Breast epithelium (tissue), 4 donors: Measurements from ENCODE around the gene MEX3A. TPM values are rescaled to one million over a fixed set of nuclear protein-coding genes. Genes with fewer than 3 reads are reported as not detected.

ENCODE experiments used
- DNase-seq, 2 donors: peaks; one replicate each; pipeline ENCODE4 v3.0.0-alpha.2; 2019; ENCODE audit warnings: low spot score in 2 of 2
- H3K27ac ChIP-seq, 2 donors: fragments of 200-600 bp; sonication (generic) in 1 of 2; one replicate each; pipeline ENCODE4 v1.5.1; 2016 to 2019; ENCODE audit warnings: mild to moderate bottlenecking in 1 of 2
- H3K27me3 ChIP-seq, 2 donors: fragments of 200-600 bp; sonication (generic) in 1 of 2; one replicate each; pipeline versions ENCODE4 v1.5.1 to v1.6.0; 2017 to 2019; ENCODE audit warnings: control low read depth in 1 of 2, mild to moderate bottlenecking in 1 of 2
- H3K36me3 ChIP-seq: fragments of 200-600 bp; one replicate; pipeline ENCODE4 v1.5.1; 2019
- H3K4me1 ChIP-seq, 2 donors: fragments of 200-600 bp; sonication (generic); one replicate each; pipeline ENCODE4 v1.5.1; 2016 to 2019; ENCODE audit warnings: control low read depth in 1 of 2
- H3K4me3 ChIP-seq, 3 donors: fragments of 200-600 bp; sonication (generic); 1 replicate in 2 of 3; 2 replicates in 1 of 3; pipeline ENCODE4 v1.5.1; 2016 to 2019; ENCODE audit warnings: mild to moderate bottlenecking in 3 of 3, moderate library complexity in 2 of 3
- H3K9me3 ChIP-seq, 2 donors: fragments of 200-600 bp; sonication (generic) in 1 of 2; one replicate each; pipeline ENCODE4 v1.5.1; 2016 to 2019; ENCODE audit warnings: control low read depth in 1 of 2
- POLR2A ChIP-seq: fragments of 450-650 bp; IDR thresholded peaks from one replicate; pipeline ENCODE4 v1.6.1; 2016; ENCODE audit warnings: antibody characterized with exemption, mild to moderate bottlenecking, moderate library complexity
- POLR2AphosphoS5 ChIP-seq, 3 donors: sonication (generic); formaldehyde crosslinking; IDR thresholded peaks; one replicate each; pipeline ENCODE4 v1.6.1; 2017; ENCODE audit warnings: antibody characterized with exemption in 3 of 3
- intact Hi-C: fragments of 100-400 bp; cut with DNase I; formaldehyde crosslinking; loops from one replicate; pipeline ENCODE4 v1.15.1; 2023; ENCODE audit warnings: low total_unique reads
- total RNA-seq, 3 donors: library from RNA; depleted of rRNA; stranded (reverse); fragments of >200 nt; gene quantifications; one replicate each; pipeline ENCODE4 v1.1.0, GENCODE V29; 2016
- TF ChIP-seq, protein P1 (sequence below), 3 donors: fragments of 450-650 bp; IDR thresholded peaks; one replicate each; pipeline ENCODE4 v1.5.1; 2016 to 2017; ENCODE audit warnings: antibody characterized with exemption in 3 of 3, mild to moderate bottlenecking in 3 of 3, moderate library complexity in 3 of 3

The MEX3A gene, protein sequence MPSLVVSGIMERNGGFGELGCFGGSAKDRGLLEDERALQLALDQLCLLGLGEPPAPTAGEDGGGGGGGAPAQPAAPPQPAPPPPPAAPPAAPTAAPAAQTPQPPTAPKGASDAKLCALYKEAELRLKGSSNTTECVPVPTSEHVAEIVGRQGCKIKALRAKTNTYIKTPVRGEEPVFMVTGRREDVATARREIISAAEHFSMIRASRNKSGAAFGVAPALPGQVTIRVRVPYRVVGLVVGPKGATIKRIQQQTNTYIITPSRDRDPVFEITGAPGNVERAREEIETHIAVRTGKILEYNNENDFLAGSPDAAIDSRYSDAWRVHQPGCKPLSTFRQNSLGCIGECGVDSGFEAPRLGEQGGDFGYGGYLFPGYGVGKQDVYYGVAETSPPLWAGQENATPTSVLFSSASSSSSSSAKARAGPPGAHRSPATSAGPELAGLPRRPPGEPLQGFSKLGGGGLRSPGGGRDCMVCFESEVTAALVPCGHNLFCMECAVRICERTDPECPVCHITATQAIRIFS
- total RNA-seq: 1 to 10 TPM in 2 of 3 donors, under 1 TPM in 1; 0.32 to 1.3 (median 1.3) TPM

DNA sequence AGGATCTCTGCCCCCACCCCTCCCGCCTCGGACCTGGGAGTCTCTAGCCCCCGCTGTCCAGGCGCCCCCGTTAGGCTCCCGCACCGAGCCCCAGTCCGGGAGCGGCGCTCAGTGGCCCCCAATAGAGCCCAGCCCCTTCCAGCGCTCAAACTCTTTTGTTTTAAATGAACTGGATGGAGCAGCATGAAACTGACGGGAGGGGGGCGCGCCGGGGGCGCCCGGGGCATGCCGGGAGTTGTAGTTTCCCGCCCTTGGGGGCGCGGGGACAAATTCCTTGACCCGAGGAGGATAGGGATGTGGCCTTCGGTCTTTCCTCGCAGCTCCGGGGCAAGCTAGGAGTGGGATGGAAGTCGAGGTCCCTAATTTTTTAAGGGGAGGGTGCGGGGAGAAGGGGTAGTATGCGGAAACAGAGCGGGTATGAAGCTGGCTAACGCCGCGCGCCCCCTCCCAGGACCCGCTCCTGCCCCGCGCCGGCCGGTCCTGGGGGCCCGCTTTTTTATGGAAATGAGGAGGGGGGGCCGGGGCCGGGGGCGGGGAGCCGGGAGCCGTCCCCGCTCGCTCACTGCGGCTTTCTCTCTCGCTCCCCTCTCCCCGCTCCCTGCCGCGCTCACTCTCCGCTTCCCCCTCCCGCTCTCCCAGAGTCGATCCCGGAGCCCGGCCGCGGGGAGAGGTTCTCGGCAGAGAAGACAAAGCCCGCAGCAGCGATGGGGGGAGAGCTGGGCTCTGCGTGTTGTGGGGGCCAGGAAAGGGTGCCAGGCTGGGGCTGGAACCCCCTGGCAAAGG lies at the start of gene MEX3A:
Gene MEX3A (minus strand): TSS at position 157 of the 783 bp plus-strand sequence. CDS start 467 bp downstream, outside the sequence.
- Histone ChIP-seq H3K27me3 (no peaks in the 10 kb centered on the region), H3K36me3 (no peaks in the 10 kb centered on the region), H3K9me3 (no peaks in the 10 kb centered on the region), H3K27ac (peak within 1 kb of the TSS; percentile 61 to 79), H3K4me3 (peak within 1 kb of the TSS; percentile 89 to 95 (median 93)), H3K4me1 (peaks cover 0 to 5% of the 10 kb centered on the region in 2 donors)
- intact Hi-C loops: loop anchor here (2.0 to 10.0 kb wide), 2 partner anchors 142 to 210 kb away; no protein-coding TSS in a partner anchor
- DNase-seq: peak; percentile 68 to 75
- TF ChIP-seq POLR2A (no peak), POLR2AphosphoS5 (IDR thresholded peaks at IDR 0.05) (peak in 2 of 3 donors; percentile 47 to 60)
- TF ChIP-seq, protein P1, sequence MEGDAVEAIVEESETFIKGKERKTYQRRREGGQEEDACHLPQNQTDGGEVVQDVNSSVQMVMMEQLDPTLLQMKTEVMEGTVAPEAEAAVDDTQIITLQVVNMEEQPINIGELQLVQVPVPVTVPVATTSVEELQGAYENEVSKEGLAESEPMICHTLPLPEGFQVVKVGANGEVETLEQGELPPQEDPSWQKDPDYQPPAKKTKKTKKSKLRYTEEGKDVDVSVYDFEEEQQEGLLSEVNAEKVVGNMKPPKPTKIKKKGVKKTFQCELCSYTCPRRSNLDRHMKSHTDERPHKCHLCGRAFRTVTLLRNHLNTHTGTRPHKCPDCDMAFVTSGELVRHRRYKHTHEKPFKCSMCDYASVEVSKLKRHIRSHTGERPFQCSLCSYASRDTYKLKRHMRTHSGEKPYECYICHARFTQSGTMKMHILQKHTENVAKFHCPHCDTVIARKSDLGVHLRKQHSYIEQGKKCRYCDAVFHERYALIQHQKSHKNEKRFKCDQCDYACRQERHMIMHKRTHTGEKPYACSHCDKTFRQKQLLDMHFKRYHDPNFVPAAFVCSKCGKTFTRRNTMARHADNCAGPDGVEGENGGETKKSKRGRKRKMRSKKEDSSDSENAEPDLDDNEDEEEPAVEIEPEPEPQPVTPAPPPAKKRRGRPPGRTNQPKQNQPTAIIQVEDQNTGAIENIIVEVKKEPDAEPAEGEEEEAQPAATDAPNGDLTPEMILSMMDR (IDR thresholded peaks at IDR 0.05): no peak

DNA sequence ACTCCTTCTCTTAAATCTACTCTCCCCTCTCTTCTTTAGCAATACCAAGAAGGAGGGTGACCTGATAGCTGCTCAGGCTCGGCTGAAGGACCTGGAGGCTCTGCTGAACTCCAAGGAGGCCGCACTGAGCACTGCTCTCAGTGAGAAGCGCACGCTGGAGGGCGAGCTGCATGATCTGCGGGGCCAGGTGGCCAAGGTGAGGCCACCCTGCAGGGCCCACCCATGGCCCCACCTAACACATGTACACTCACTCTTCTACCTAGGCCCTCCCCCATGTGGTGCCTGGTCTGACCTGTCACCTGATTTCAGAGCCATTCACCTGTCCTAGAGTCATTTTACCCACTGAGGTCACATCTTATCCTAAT lies 48.3 kb upstream of the MEX3A start:
- H3K27me3 ChIP-seq: no peaks in the 10 kb centered on the region
- peak overlapping the region; percentile 98 for H3K27ac ChIP-seq
- intact Hi-C loops: no loop called here
- no peaks in the 10 kb centered on the region for H3K9me3 ChIP-seq
- no peak for DNase-seq
- H3K4me1 ChIP-seq: peaks cover 30 to 44% of the 10 kb centered on the region in 2 donors
- no peak overlapping the region for H3K4me3 ChIP-seq
- peaks cover 4% of the 10 kb centered on the region for H3K36me3 ChIP-seq
- no peak for TF ChIP-seq POLR2A
- TF ChIP-seq, protein P1 (IDR thresholded peaks at IDR 0.05): peak in 1 of 3 donors; percentile 11

DNA sequence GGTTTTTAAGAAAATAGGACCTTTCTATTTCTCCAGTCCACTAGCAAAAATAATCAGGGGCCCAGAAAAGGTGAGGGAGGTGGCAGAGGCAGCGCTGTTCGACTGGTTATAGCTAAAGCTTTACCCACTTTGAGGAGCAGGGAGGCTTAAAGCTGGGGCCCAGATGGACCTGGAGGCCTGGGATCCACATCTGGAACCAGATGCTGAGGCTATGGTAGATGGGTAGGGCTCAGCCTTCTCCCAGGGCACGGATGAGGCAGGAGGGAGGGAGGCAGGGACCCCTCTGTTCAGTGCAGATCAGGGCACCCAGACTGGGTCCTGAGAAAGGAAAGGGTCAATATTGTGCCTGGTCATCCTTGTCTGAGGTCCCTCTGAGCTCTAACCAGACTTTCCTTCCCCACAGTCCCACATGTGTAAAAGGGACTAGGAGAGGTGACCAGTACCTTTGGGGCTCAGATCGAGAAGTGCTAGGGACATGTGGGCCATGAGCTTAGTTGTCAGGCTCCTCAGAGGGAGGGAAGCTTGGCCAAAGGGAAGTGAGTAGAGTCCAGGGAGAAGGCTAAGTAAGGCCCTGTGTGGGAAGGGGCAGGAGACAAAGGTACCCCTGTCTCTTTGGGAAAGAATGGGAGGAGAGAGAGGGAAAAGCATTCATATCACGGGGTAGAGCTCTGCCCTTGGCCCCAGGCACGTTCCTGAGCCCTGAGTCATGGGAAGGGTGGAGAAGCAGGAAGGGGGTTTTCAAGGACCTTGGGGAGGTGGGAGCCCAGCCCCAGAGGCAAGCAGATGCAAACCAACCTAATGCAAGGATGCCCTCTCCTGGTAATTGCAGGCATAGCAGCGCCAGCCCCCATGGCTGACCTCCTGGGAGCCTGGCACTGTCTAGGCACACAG lies 47.7 kb upstream of the MEX3A start:
- Histone ChIP-seq H3K9me3 (no peaks in the 10 kb centered on the region), H3K27me3 (no peaks in the 10 kb centered on the region), H3K4me3 (peak overlapping the region in 2 of 3 donors; percentile 14 to 49), H3K36me3 (no peaks in the 10 kb centered on the region), H3K27ac (peak overlapping the region; percentile 98), H3K4me1 (peaks cover 37 to 48% of the 10 kb centered on the region in 2 donors)
- intact Hi-C loops: no loop called here
- peak; percentile 92 to 96 for DNase-seq
- TF ChIP-seq POLR2A (no peak), POLR2AphosphoS5 (IDR thresholded peaks at IDR 0.05) (peak; percentile 92 to 96 (median 95))
- TF ChIP-seq, protein P1 (IDR thresholded peaks at IDR 0.05): peak; percentile 95 to 99 (median 99)

DNA sequence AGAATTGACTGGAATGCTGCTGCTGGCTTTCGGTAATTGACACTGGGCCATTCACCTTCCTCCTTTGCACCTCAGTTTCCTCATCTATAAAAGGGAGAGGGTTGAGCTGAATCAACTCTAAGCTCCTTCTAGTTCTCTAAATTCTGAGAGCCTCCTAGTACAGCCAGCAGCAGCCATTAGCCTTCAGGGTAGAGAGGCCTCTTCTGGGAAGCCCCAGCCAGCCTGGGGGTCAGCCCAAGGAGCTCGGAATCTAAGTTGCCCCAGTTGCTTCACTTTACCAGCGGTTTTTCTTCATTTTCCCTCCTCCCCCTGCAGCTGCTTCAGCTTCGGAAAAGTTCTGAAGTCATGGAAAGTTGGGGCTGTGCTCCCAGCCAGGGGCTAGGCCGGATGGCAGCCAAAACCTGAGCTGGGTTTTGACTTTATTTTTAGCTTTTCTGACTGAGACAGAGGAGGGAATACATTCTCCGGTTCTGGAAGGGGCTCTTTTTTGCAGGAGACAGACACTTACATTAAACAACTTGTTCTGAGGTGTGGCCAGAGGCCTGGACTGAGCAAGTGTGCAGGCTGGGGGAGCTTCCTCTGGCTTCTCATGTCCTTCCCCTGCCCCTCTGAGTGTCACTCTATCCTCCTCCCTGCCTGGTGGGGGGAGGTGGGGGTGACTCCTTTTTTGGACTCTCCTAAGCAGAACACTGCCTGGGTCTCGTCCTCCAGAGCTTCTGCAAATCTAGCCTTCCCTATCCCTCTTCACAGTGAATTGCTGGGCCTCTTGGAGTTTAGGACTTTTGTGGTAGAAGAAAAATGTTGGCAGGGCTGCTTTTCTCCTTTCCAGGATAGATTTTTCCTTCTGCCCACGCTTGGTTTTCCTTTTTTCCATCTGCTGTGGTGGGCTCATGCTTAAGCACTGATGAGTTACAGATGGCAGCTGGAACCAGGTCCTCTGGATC lies 46.7 kb upstream of the MEX3A start:
- no peaks in the 10 kb centered on the region for H3K36me3 ChIP-seq
- peak overlapping the region; percentile 98 for H3K27ac ChIP-seq
- intact Hi-C loops: no loop called here
- H3K9me3 ChIP-seq: no peaks in the 10 kb centered on the region
- peaks cover 43 to 58% of the 10 kb centered on the region in 2 donors for H3K4me1 ChIP-seq
- TF ChIP-seq, protein P1 (IDR thresholded peaks at IDR 0.05): no peak
- TF ChIP-seq POLR2A (no peak), POLR2AphosphoS5 (IDR thresholded peaks at IDR 0.05) (peak; percentile 45 to 72 (median 48))
- no peaks in the 10 kb centered on the region for H3K27me3 ChIP-seq
- H3K4me3 ChIP-seq: peak overlapping the region; percentile 8 to 50 (median 14)
- no peak for DNase-seq
